ENCODE measurements around the gene SPTBN4.
"Not testable (repeated sequence)": the region's sequence is repeated elsewhere in the genome, so short reads cannot be mapped to it uniquely, and the experiment has no call there.

SPTBN4 gene

GRCh38 chr19:40463587-40464037 is 3.2 kb upstream of the SPTBN4 start:
- H3K4me3 ChIP-seq (ENCODE audit: low read depth, low read length); H3K9me3 ChIP-seq (ENCODE audit: control insufficient read depth, insufficient read depth, low read depth, low read length); H3K27ac ChIP-seq (ENCODE audit: extremely low read depth, low read depth, low read length); H3K36me3 ChIP-seq (ENCODE audit: control insufficient read depth in 2 of 2, insufficient read depth in 1 of 2, low read length in 2 of 2): not testable (repeated sequence)
- 0 out of 2 replicates have a peak, but pooled peaks have one; percentile 21 for TF ChIP-seq PRDM1 (tag by site-specific recombination; IDR thresholded peaks at IDR 0.05)
- peak; percentile 55 for TF ChIP-seq PRDM10 (tag by site-specific recombination; IDR thresholded peaks at IDR 0.05)
- H3K4me1 ChIP-seq (ENCODE audit: control insufficient read depth, insufficient read depth, low read length) = peaks cover 13% of the 10 kb centered on the region
- ChIA-PET POLR2A (interaction anchor here (0.5 to 5.2 kb wide), 17 partner anchors 10 to 1028 kb away, joined by 3 to 74 read pairs (median 4); partner anchors contain the start of genes C19orf47, EGLN2, PLD3 and RPS16), CTCF (interaction anchor here (0.6 to 5.9 kb wide), 53 partner anchors 10 to 1132 kb away, joined by 3 to 98 read pairs (median 6); partner anchors contain the start of genes LTBP4, PLD3, SERTAD1 and SERTAD3)

DNA sequence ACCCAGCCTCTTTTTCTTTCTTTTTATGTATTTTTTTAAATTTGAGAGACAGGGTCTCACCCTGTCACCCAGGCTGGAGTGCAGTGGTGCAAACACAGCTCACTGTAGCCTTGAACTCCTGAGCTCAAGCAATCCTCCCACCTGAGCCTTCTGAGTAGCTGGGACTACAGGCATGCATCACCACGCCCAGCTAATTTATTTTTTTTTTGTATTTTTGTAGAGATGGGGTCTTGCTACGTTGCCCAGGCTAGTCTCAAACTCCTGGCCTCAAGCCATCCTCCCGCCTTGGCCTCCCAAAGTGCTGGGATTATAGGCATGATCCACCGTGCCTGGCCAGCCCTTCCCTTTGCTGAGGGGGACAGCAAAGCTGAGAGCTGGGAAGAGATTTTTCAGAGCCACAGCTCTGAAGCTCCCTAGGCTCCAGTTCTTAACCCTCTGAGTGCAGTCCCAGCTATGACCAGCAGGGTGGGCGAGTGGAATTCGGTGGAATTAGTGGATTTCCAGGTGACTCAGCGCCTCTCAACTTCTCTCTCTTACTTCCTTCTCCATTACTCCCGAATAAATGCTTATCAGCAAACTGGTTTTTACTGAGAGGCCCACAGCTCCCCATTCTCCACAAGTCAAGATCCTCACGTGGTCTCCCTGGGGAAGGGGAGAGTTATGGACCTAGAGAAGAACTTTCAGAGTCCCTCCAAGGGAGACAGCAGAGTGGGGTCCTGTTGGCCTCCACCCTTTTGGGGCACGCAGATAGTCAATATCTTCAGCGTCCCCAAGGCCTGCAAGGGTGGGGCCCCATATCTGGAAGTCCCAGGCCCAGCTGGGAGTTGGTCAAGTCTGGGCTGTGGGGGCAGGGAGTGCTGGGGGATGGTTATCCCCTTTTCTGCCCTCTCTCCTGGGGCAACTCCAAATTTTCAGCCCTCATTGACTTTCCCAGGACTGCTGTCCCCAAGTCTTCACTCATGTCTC is 2.5 kb upstream of the SPTBN4 start:
- ChIA-PET CTCF (interaction anchor here (0.6 to 5.9 kb wide), 62 partner anchors 9 to 1131 kb away, joined by 3 to 98 read pairs (median 5); partner anchors contain the start of genes LTBP4, PLD3, PRX and SERTAD1), POLR2A (interaction anchor here (0.5 to 5.2 kb wide), 20 partner anchors 11 to 1029 kb away, joined by 3 to 74 read pairs (median 4); partner anchors contain the start of genes C19orf47, EGLN2, PLD3 and RPS16)
- no peaks in the 10 kb centered on the region for H3K9me3 ChIP-seq (ENCODE audit: control insufficient read depth, insufficient read depth, low read depth, low read length)
- H3K4me1 ChIP-seq (ENCODE audit: control insufficient read depth, insufficient read depth, low read length) = peaks cover 13% of the 10 kb centered on the region
- peak overlapping the region; percentile 19; the same call in 1 of the 2 replicates for H3K27ac ChIP-seq (ENCODE audit: extremely low read depth, low read depth, low read length)
- H3K4me3 ChIP-seq (ENCODE audit: low read depth, low read length) = no peak overlapping the region
- H3K36me3 ChIP-seq (ENCODE audit: control insufficient read depth in 2 of 2, insufficient read depth in 1 of 2, low read length in 2 of 2) = no peaks in the 10 kb centered on the region; a peak in 1 of 3 replicates
- TF ChIP-seq CTCF (tag by site-specific recombination; IDR thresholded peaks at IDR 0.05) (peak; percentile 82), SP2 (tag by site-specific recombination; IDR thresholded peaks at IDR 0.05) (no peak), ZNF133 (tag by site-specific recombination; IDR thresholded peaks at IDR 0.05) (no peak), BCL11B (tag by site-specific recombination; IDR thresholded peaks at IDR 0.05; ENCODE audit: low read depth) (0 out of 2 replicates have a peak, but pooled peaks have one; percentile 14), OSR2 (tag by site-specific recombination; IDR thresholded peaks at IDR 0.05) (no peak), ZNF596 (tag by site-specific recombination; IDR thresholded peaks at IDR 0.05) (no peak; the same call in 1 of the 2 replicates), ZNF561 (tag by site-specific recombination; IDR thresholded peaks at IDR 0.05; ENCODE audit: borderline replicate concordance) (peak; percentile 87), ZNF311 (tag by site-specific recombination; IDR thresholded peaks at IDR 0.05; ENCODE audit: borderline replicate concordance) (no peak), ZNF48 (tag by site-specific recombination; IDR thresholded peaks at IDR 0.05) (no peak), ZNF544 (tag by site-specific recombination; IDR thresholded peaks at IDR 0.05) (no peak), GLI4 (tag by site-specific recombination; IDR thresholded peaks at IDR 0.05) (no peak), ZNF350 (tag by site-specific recombination; IDR thresholded peaks at IDR 0.05) (no peak), ZNF621 (tag by site-specific recombination; IDR thresholded peaks at IDR 0.05) (no peak), ZNF747 (tag by site-specific recombination; IDR thresholded peaks at IDR 0.05) (no peak), ZNF423 (tag by site-specific recombination; IDR thresholded peaks at IDR 0.05) (no peak; the same call in 1 of the 2 replicates), ZNF768 (tag by site-specific recombination; IDR thresholded peaks at IDR 0.05) (no peak), ZNF354C (tag by site-specific recombination; IDR thresholded peaks at IDR 0.05; ENCODE audit: borderline replicate concordance, low read depth) (no peak), PRDM1 (tag by site-specific recombination; IDR thresholded peaks at IDR 0.05) (peak; percentile 96), ZNF501 (tag by site-specific recombination; IDR thresholded peaks at IDR 0.05) (peak; percentile 31; the same call in 1 of the 2 replicates), ZNF280C (tag by site-specific recombination; IDR thresholded peaks at IDR 0.05) (no peak), ZNF416 (tag by site-specific recombination; IDR thresholded peaks at IDR 0.05) (no peak), ZNF23 (tag by site-specific recombination; IDR thresholded peaks at IDR 0.05; ENCODE audit: borderline replicate concordance) (no peak), TRIM28 (IDR thresholded peaks at IDR 0.05; ENCODE audit: borderline replicate concordance, low read length) (no peak)
- TF ChIP-seq, protein P1, sequence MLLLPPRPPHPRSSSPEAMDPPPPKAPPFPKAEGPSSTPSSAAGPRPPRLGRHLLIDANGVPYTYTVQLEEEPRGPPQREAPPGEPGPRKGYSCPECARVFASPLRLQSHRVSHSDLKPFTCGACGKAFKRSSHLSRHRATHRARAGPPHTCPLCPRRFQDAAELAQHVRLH (tag by site-specific recombination; IDR thresholded peaks at IDR 0.05) = peak; percentile 72

All from HEK293 (cell line).